GM12878 (cell line): Measurements from ENCODE around the gene RETN. TPM values are rescaled to one million over a fixed set of nuclear protein-coding genes. Genes with fewer than 3 reads are reported as not detected.
A peak's percentile ranks its signal among the peaks of the same experiment; 100 is the strongest.

ENCODE experiments used
- ATAC-seq: fragments of 200-7000 bp; cut with Tn5 transposase; 3 replicates; pipeline ENCODE4 v1.9.1; 2020; ENCODE audit warnings: mild to moderate bottlenecking, moderate library complexity
- BruUV-seq: library from RNA; stranded (reverse); fragments of 400-500 nt; replicated peaks from 2 replicates; lab custom pipeline; 2021; lab: Mats Ljungman, UMichigan
- CTCF ChIA-PET: fragments of 300-600 bp; sonication (Branson Sonifier 250); formaldehyde crosslinking; extraction: SDS; loops from one replicate; lab custom pipeline; 2021; ENCODE audit warnings: inconsistent platforms; lab: Yijun Ruan, JAX
- POLR2A ChIA-PET: fragments of 350-600 bp; formaldehyde crosslinking; extraction: SDS; loops from one replicate; lab custom pipeline; 2021; ENCODE audit warnings: inconsistent platforms; lab: Charles Lee
- RAD21 ChIA-PET: fragments of 300-600 bp; sonication (Branson Sonifier 250); formaldehyde crosslinking; loops from one replicate; lab custom pipeline; 2023; ENCODE audit warnings: antibody characterized with exemption; ENCODE audit not compliant: unreplicated experiment; lab: Charles Lee
- SMC1A ChIA-PET: fragments of 300-600 bp; sonication (Branson Sonifier 250); formaldehyde crosslinking; loops from one replicate; lab custom pipeline; 2023; ENCODE audit not compliant: unreplicated experiment, uncharacterized antibody; lab: Charles Lee
- DNase-seq: peaks from one replicate; pipeline ENCODE4 v3.0.0-alpha.2; 2011; ENCODE audit warnings: low read depth, low spot score
- FAIRE-seq: peaks from 3 replicates; lab custom pipeline; 2011; peaks lifted over from hg19 to GRCh38; lab: Jason Lieb, UNC
- H2AFZ ChIP-seq: 2 replicates; pipeline ENCODE4 v1.6.0; 2011; ENCODE audit warnings: low read depth, low read length, control low read depth; ENCODE audit not compliant: control insufficient read depth
- H3K27ac ChIP-seq: 2 replicates; pipeline ENCODE4 v1.5.1; 2011; ENCODE audit warnings: control low read depth; ENCODE audit not compliant: control insufficient read depth, insufficient read depth
- H3K27me3 ChIP-seq, 2 experiments: replicated peaks in 1 of 2; 2 replicates each; pipeline versions ENCODE4 v1.6.0 to v1.6.1; 2011; ENCODE audit warnings: low read length in 1 of 2; ENCODE audit not compliant: control insufficient read depth in 2 of 2, insufficient read depth in 2 of 2
- H3K36me3 ChIP-seq, 2 experiments: 2 replicates each; pipeline ENCODE4 v1.5.1; 2011; ENCODE audit warnings: low read length in 1 of 2; ENCODE audit not compliant: control insufficient read depth in 2 of 2, insufficient read depth in 2 of 2
- H3K4me1 ChIP-seq: 2 replicates; pipeline ENCODE4 v1.6.1; 2011; ENCODE audit warnings: mild to moderate bottlenecking, low read length, moderate library complexity, mixed read lengths; ENCODE audit not compliant: control insufficient read depth, insufficient read depth
- H3K4me2 ChIP-seq: 2 replicates; pipeline ENCODE4 v1.6.0; 2011; ENCODE audit warnings: control low read depth; ENCODE audit not compliant: control insufficient read depth, insufficient read depth
- H3K4me3 ChIP-seq: fragments of 200-600 bp; sonication (generic); 2 replicates; pipeline ENCODE4 v1.5.1; 2016
- H3K79me2 ChIP-seq: 2 replicates; pipeline ENCODE4 v1.6.0; 2011; ENCODE audit warnings: low read length; ENCODE audit not compliant: control insufficient read depth, insufficient read depth
- H3K9ac ChIP-seq: 2 replicates; pipeline ENCODE4 v1.8.0; 2011; ENCODE audit warnings: low read length, control low read depth, mixed read lengths; ENCODE audit not compliant: control insufficient read depth, insufficient read depth
- H3K9me3 ChIP-seq: replicated peaks from 3 replicates; pipeline ENCODE4 v1.5.1; 2011; ENCODE audit warnings: mild to moderate bottlenecking, low read length; ENCODE audit not compliant: control insufficient read depth, insufficient read depth
- H4K20me1 ChIP-seq: 2 replicates; pipeline ENCODE4 v1.6.0; 2011; ENCODE audit not compliant: control insufficient read depth, insufficient read depth
- CEBPB ChIP-seq, 2 experiments: fragments of 150-350 bp in 1 of 2; IDR thresholded peaks; 2 replicates each; pipeline ENCODE4 v1.6.1; 2012 to 2014; ENCODE audit warnings: low read depth in 2 of 2, low read length in 2 of 2, borderline replicate concordance in 1 of 2, inconsistent platforms in 1 of 2
- HSF1 ChIP-seq: fragments of 150-350 bp; IDR thresholded peaks from 2 replicates; pipeline ENCODE4 v1.6.1; 2014; ENCODE audit warnings: mild to moderate bottlenecking, low read depth, low read length
- IRF5 ChIP-seq: fragments of 450-650 bp; IDR thresholded peaks from 2 replicates; pipeline ENCODE4 v1.6.1; 2017; ENCODE audit warnings: borderline replicate concordance
- MEF2B ChIP-seq: fragments of 450-650 bp; IDR thresholded peaks from 2 replicates; pipeline ENCODE4 v1.6.1; 2018; ENCODE audit warnings: mild to moderate bottlenecking, moderate library complexity; ENCODE audit not compliant: partially characterized antibody, poor library complexity, severe bottlenecking
- PBX3 ChIP-seq: IDR thresholded peaks from 2 replicates; pipeline ENCODE4 v1.6.1; 2011; ENCODE audit warnings: mild to moderate bottlenecking, low read depth, low read length, moderate library complexity; ENCODE audit not compliant: insufficient replicate concordance
- RFX5 ChIP-seq: IDR thresholded peaks from 2 replicates; pipeline ENCODE4 v1.6.1; 2011; ENCODE audit warnings: low read depth, low read length, improper control_type of control experiment
- SKIL ChIP-seq: fragments of 450-650 bp; IDR thresholded peaks from 2 replicates; pipeline ENCODE4 v1.6.1; 2017; ENCODE audit warnings: mild to moderate bottlenecking, low read depth, inconsistent platforms; ENCODE audit not compliant: poor library complexity, severe bottlenecking
- SMARCA5 ChIP-seq: fragments of 450-650 bp; IDR thresholded peaks from 2 replicates; pipeline ENCODE4 v1.6.1; 2017; ENCODE audit warnings: mild to moderate bottlenecking
- SUPT20H ChIP-seq: IDR thresholded peaks from 2 replicates; pipeline ENCODE4 v1.6.1; 2011; ENCODE audit warnings: low read depth, mild to moderate bottlenecking, low read length, moderate library complexity, borderline replicate concordance; ENCODE audit not compliant: control insufficient read depth
- ZBTB33 ChIP-seq: fragments of 450-650 bp; IDR thresholded peaks from 2 replicates; pipeline ENCODE4 v1.6.1; 2017; ENCODE audit warnings: mild to moderate bottlenecking
- ZNF207 ChIP-seq: fragments of 450-650 bp; IDR thresholded peaks from 2 replicates; pipeline ENCODE4 v1.6.1; 2014; ENCODE audit warnings: antibody characterized with exemption, mild to moderate bottlenecking, borderline replicate concordance
- ZNF217 ChIP-seq: fragments of 450-650 bp; IDR thresholded peaks from 2 replicates; pipeline ENCODE4 v1.6.1; 2017; ENCODE audit warnings: antibody characterized with exemption, mild to moderate bottlenecking
- WGBS: methylation state at CpG from one replicate; pipeline ENCODE4 v1.1.6; 2016; ENCODE audit warnings: low lambda C conversion rate; ENCODE audit not compliant: insufficient replicate concordance, insufficient coverage; ENCODE audit errors: missing lambda C conversion rate; 5-methylcytosine and 5-hydroxymethylcytosine counted together
- in situ Hi-C: fragments of 300-500 bp; cut with MboI; formaldehyde crosslinking; loops from 9 replicates; pipeline ENCODE4 v1.14.3; 2018; ENCODE audit warnings: mixed read lengths
- intact Hi-C: fragments of 100-400 bp; cut with micrococcal nuclease; formaldehyde crosslinking; loops from one replicate; pipeline ENCODE4 v1.14.2; 2022; ENCODE audit not compliant: unreplicated experiment
- polyA plus RNA-seq, 11 experiments: library from polyadenylated mRNA; depleted of rRNA in 4 of 11; unstranded in 6 of 11; stranded (reverse) in 5 of 11; fragments of >200 nt; fragmentation: Nextera tagmentation in 4 of 11; fragmentation: Illumina TruSeq in 1 of 11; extraction: Ambion mirVana in 4 of 11; extraction: Trizol in 1 of 11; gene quantifications; 1 replicate in 1 of 11; 2 replicates in 10 of 11; pipeline versions ENCODE4 v1.2.1 to v1.2.3, GENCODE V29; 2011 to 2016; ENCODE audit warnings: inconsistent platforms in 2 of 11, missing spikeins in 2 of 11, low read depth in 1 of 11
- total RNA-seq, 4 experiments: library from RNA; depleted of rRNA in 3 of 4; stranded (reverse); fragments of >200 nt in 3 of 4; fragmentation: Illumina TruSeq in 1 of 4; extraction: Trizol in 1 of 4; gene quantifications; 2 replicates each; pipeline versions ENCODE4 v1.2.1 to v1.2.3, GENCODE V29; 2013 to 2021

Gene RETN
- total and polyA plus RNA-seq, 10 of the 15 experiments (the other 5 are each of a cell fraction or from before 2014, with no cell fraction given): 0.26 TPM; not detected in 9

GRCh38 chr19:7690779-7691258 lies 22.0 kb downstream of the RETN start:
- FAIRE-seq: no peak
- CTCF ChIA-PET: interaction anchor here (1.0 kb wide), 1 partner anchor 9 kb away, joined by 3 read pairs; no protein-coding TSS in a partner anchor
- no peak overlapping the region for H3K27ac ChIP-seq
- TF ChIP-seq MEF2B (peak; percentile 92), ZNF207 (no peak), SKIL (peak; percentile 73), HSF1 (no peak), ZNF217 (no peak), ZBTB33 (peak; percentile 88), SUPT20H (no peak), PBX3 (no peak), CEBPB (IDR thresholded peaks at IDR 0.05; ENCODE audit: borderline replicate concordance in 1 of 2, low read depth in 2 of 2, low read length in 2 of 2) (no peak), RFX5 (no peak), IRF5 (peak; percentile 97), SMARCA5 (no peak)

More at GRCh38 chr19:7690779-7691258, 22.0 kb downstream of the RETN start:
- DNase-seq: peak; percentile 68
- POLR2A ChIA-PET: no interaction called here
- Histone ChIP-seq H3K9ac (no peak overlapping the region), H3K4me3 (peak overlapping the region; percentile 1; the same call in 1 of the 2 replicates), H3K79me2 (peaks cover 50% of the 10 kb centered on the region), H2AFZ (no peak overlapping the region), H4K20me1 (peaks cover 2% of the 10 kb centered on the region; the same call in 1 of the 2 replicates), H3K4me2 (peak overlapping the region; percentile 45; the same call in 1 of the 2 replicates), H3K4me1 (peaks cover 31% of the 10 kb centered on the region), H3K9me3 (peaks cover 5% of the 10 kb centered on the region; the same call in 1 of the 3 replicates), H3K36me3 (peaks cover 16 to 29% of the 10 kb centered on the region in 2 experiments; a peak in 3 of 4 replicates), H3K27me3 (no peaks in the 10 kb centered on the region)
- in situ Hi-C loops: no loop called here
- 44% methylated on average over 8 of the region's 8 CpGs for WGBS
- intact Hi-C loops: loop anchor here (5.0 kb wide), 1 partner anchor 61 kb away; no protein-coding TSS in a partner anchor
- RAD21 ChIA-PET: interaction anchor here (0.9 to 1.4 kb wide), 3 partner anchors 8 to 109 kb away, joined by 3 to 4 read pairs (median 3); partner anchors contain the start of gene FCER2
- SMC1A ChIA-PET: interaction anchor here (0.5 to 1.9 kb wide), 4 partner anchors 8 to 109 kb away, joined by 3 to 8 read pairs (median 4); no protein-coding TSS in a partner anchor
- ATAC-seq: peak; percentile 8
- BruUV-seq: no TSS peak
